ENCODE results near the gene DLG2. TPM values are rescaled to one million over a fixed set of nuclear protein-coding genes. Genes with fewer than 3 reads are reported as not detected.

The DLG2 gene
- total and polyA plus RNA-seq, 9 of the 15 experiments (the other 6 are each of a cell fraction or from before 2014, with no cell fraction given), result 0.52 to 1.6 (median 0.95) TPM

DNA sequence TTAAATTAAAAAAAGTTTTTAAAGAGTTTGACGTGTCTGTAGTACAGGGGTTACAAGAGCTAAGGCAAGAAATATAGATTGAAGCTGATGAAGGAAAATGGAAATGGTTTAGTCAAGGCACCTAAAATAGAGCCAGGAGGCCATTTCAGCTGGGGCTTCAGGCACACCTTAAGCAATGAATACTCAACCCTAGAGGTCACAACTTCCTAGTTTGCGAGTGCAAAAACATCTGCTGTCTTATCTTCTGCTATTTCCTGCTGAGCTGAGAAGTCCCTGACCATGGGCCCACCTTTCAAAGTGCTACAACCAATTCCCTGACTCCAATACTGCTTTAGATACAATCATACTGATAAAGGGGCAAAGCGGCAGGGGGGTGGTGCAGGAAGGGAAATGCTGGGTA is 87.4 kb downstream of the DLG2 start (continued):
- TF ChIP-seq, protein P1, sequence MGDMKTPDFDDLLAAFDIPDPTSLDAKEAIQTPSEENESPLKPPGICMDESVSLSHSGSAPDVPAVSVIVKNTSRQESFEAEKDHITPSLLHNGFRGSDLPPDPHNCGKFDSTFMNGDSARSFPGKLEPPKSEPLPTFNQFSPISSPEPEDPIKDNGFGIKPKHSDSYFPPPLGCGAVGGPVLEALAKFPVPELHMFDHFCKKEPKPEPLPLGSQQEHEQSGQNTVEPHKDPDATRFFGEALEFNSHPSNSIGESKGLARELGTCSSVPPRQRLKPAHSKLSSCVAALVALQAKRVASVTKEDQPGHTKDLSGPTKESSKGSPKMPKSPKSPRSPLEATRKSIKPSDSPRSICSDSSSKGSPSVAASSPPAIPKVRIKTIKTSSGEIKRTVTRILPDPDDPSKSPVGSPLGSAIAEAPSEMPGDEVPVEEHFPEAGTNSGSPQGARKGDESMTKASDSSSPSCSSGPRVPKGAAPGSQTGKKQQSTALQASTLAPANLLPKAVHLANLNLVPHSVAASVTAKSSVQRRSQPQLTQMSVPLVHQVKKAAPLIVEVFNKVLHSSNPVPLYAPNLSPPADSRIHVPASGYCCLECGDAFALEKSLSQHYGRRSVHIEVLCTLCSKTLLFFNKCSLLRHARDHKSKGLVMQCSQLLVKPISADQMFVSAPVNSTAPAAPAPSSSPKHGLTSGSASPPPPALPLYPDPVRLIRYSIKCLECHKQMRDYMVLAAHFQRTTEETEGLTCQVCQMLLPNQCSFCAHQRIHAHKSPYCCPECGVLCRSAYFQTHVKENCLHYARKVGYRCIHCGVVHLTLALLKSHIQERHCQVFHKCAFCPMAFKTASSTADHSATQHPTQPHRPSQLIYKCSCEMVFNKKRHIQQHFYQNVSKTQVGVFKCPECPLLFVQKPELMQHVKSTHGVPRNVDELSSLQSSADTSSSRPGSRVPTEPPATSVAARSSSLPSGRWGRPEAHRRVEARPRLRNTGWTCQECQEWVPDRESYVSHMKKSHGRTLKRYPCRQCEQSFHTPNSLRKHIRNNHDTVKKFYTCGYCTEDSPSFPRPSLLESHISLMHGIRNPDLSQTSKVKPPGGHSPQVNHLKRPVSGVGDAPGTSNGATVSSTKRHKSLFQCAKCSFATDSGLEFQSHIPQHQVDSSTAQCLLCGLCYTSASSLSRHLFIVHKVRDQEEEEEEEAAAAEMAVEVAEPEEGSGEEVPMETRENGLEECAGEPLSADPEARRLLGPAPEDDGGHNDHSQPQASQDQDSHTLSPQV (IDR thresholded peaks at IDR 0.05), result no peak
- TF ChIP-seq OTX1 (CRISPR knock-in tag; IDR thresholded peaks at IDR 0.05), result no peak

DNA sequence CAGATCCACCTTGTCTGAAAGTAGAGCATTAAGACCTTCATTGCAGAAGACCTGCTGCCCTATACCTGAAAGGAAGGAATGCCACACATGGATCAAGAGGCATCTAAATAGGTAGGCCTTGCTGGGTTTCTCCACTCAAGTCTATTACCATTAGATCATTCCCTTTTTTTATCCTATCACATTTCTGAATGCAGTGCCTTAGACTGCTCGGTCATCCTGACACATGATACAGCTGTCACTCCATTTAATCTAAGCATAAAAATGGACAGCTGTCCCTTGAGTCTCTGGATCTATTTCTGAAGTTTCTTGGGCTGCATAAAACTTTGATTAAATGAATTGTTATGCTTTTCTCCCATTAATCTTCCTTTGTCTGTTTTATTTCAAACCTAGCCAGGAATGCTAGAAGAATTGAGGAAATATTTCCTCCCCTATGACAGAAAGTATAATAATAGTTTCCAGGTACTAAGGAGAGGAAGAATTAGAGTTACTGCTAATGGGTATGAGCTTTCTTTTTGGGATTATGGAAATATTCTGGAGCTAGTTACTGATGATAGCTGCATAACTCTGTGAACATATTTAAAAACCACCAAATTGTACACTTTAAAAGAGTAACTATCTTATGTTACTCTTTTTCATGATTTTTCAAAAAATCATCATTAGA is 88.0 kb downstream of the DLG2 start:
- no peak overlapping the region for H3K4me3 ChIP-seq
- H2AFZ ChIP-seq (ENCODE audit: low read depth, low read length), result no peak overlapping the region
- no peak for DNase-seq (ENCODE audit: extremely low read depth in 1 of 4, low spot score in 3 of 4)
- TF ChIP-seq RFX7 (CRISPR knock-in tag; IDR thresholded peaks at IDR 0.05) (no peak), MCM3 (IDR thresholded peaks at IDR 0.05) (no peak), LARP7 (IDR thresholded peaks at IDR 0.05) (no peak), POLR2AphosphoS5 (IDR thresholded peaks at IDR 0.05; ENCODE audit: control insufficient read depth, insufficient read depth, low read depth, low read length) (no peak), CBFA2T3 (IDR thresholded peaks at IDR 0.05) (no peak)
- TF ChIP-seq, protein P2, sequence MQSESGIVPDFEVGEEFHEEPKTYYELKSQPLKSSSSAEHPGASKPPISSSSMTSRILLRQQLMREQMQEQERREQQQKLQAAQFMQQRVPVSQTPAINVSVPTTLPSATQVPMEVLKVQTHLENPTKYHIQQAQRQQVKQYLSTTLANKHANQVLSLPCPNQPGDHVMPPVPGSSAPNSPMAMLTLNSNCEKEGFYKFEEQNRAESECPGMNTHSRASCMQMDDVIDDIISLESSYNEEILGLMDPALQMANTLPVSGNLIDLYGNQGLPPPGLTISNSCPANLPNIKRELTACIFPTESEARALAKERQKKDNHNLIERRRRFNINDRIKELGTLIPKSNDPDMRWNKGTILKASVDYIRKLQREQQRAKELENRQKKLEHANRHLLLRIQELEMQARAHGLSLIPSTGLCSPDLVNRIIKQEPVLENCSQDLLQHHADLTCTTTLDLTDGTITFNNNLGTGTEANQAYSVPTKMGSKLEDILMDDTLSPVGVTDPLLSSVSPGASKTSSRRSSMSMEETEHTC (IDR thresholded peaks at IDR 0.05), result no peak
- TF ChIP-seq, protein P3, sequence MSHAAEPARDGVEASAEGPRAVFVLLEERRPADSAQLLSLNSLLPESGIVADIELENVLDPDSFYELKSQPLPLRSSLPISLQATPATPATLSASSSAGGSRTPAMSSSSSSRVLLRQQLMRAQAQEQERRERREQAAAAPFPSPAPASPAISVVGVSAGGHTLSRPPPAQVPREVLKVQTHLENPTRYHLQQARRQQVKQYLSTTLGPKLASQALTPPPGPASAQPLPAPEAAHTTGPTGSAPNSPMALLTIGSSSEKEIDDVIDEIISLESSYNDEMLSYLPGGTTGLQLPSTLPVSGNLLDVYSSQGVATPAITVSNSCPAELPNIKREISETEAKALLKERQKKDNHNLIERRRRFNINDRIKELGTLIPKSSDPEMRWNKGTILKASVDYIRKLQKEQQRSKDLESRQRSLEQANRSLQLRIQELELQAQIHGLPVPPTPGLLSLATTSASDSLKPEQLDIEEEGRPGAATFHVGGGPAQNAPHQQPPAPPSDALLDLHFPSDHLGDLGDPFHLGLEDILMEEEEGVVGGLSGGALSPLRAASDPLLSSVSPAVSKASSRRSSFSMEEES (CRISPR knock-in tag; IDR thresholded peaks at IDR 0.05), result no peak
- TF ChIP-seq, protein P4, sequence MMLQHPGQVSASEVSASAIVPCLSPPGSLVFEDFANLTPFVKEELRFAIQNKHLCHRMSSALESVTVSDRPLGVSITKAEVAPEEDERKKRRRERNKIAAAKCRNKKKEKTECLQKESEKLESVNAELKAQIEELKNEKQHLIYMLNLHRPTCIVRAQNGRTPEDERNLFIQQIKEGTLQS (IDR thresholded peaks at IDR 0.05), result no peak
- TF ChIP-seq, protein P4 (CRISPR knock-in tag; conservative IDR thresholded peaks at IDR 0.05), result no peak
- H3K4me2 ChIP-seq (ENCODE audit: insufficient read depth, low read length), result no peak overlapping the region
- CTCF ChIA-PET (ENCODE audit: low intra/inter-chr PET ratio), result no interaction called here
- no peaks in the 10 kb centered on the region for H3K79me2 ChIP-seq (ENCODE audit: control insufficient read depth, insufficient read depth, low read length)
- H3K9me1 ChIP-seq (ENCODE audit: control insufficient read depth, insufficient read depth, low read length), result no peaks in the 10 kb centered on the region
- intact Hi-C loops (cut with micrococcal nuclease), result no loop called here
- H3K9me3 ChIP-seq (replicated peaks; ENCODE audit: control insufficient read depth, insufficient read depth, low read depth, low read length), result peaks cover 4% of the 10 kb centered on the region
- POLR2A ChIA-PET, result interaction anchor here (0.7 kb wide), 1 partner anchor 182 kb away, joined by 3 read pairs; no protein-coding TSS in a partner anchor
- no peaks in the 10 kb centered on the region for H4K20me1 ChIP-seq (replicated peaks; ENCODE audit: control insufficient read depth, insufficient read depth, low read length)
- no peak overlapping the region for H3K9ac ChIP-seq (ENCODE audit: insufficient read depth in 1 of 2, low read depth in 2 of 2, low read length in 2 of 2)
- H3K36me3 ChIP-seq (ENCODE audit: control insufficient read depth, insufficient read depth, low read length), result no peaks in the 10 kb centered on the region
- no TSS peak for BruUV-seq (replicated peaks)
- no peak for ATAC-seq
- H3K27me3 ChIP-seq (ENCODE audit: control insufficient read depth in 2 of 2, insufficient read depth in 2 of 2, low read length in 2 of 2), result no peaks in the 10 kb centered on the region
- no peak for FAIRE-seq
- H3K27ac ChIP-seq (ENCODE audit: extremely low read depth, low read depth, low read length), result no peak overlapping the region
- 0% methylated on average over 1 of the region's 1 CpG for WGBS (ENCODE audit: insufficient coverage, low coverage, missing lambda C conversion rate)
- H3K4me1 ChIP-seq (replicated peaks in 1 of 2; ENCODE audit: control insufficient read depth in 2 of 2, insufficient read depth in 2 of 2, low read length in 2 of 2), result no peaks in the 10 kb centered on the region
- in situ Hi-C loops (cut with MboI), result no loop called here

Data from K562 (cell line).